ENCODE measurements around the gene SMYD3. TPM values are rescaled to one million over a fixed set of nuclear protein-coding genes. Genes with fewer than 3 reads are reported as not detected.

Gene SMYD3
- total and polyA plus RNA-seq, 2 donors (not counting 3 experiments of a cell fraction or from before 2014, with no cell fraction given): 16.0 to 32.1 TPM

DNA sequence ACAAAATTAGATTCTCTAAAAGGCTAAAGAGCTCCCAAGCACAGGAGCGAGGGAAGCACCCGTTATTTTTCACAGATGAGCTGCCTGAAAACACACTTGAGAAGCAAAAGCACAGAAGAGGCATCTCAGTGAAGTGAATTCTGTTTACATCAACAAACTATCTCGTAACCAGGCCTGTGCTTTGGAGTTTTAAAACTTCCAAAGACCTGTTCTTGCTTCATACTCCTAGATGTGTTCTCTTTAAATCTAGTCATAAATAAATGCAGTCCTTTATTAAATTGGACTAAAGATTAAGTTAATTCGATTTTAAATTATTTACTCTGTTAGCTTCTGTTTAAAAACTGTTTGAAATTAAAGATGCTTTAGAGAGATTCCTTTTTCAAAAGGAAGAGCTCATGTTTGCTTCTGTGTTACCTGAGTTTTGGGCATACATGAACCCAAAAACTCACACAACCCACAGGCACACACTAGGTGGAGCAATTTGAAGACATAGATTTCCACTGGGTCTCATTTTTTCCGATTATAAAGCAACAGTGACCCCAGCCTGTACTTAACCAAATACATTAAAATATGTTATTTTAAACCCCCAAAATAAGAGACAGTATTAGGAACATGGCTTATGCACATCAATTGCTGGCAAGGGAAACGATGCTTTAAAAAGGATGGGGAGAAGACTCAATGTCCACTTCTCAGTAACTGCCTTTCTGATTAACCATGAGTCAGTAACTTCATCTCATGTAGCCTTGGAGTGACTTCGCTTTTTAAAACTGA, 648.2 kb downstream of the SMYD3 start:
- Histone ChIP-seq H3K4me1 (ENCODE audit: control insufficient read depth, extremely low read depth, insufficient read depth, low read length) (peaks cover 6% of the 10 kb centered on the region), H3K4me3 (replicated peaks in 1 of 3; ENCODE audit: insufficient read depth in 1 of 3, low read depth in 1 of 3, low read length in 3 of 3) (no peak overlapping the region), H4K20me1 (replicated peaks; ENCODE audit: control insufficient read depth, extremely low read depth, insufficient read depth, low read length) (no peaks in the 10 kb centered on the region), H3K27me3 (ENCODE audit: control insufficient read depth in 2 of 2, insufficient read depth in 2 of 2, low read length in 2 of 2) (no peaks in the 10 kb centered on the region), H3K9ac (replicated peaks; ENCODE audit: extremely low read depth, insufficient read depth, low read length) (no peak overlapping the region), H3K4me2 (ENCODE audit: insufficient read depth, low read length) (no peak overlapping the region), H3K9me3 (replicated peaks; ENCODE audit: control insufficient read depth, insufficient read depth, low read length) (no peaks in the 10 kb centered on the region), H2AFZ (ENCODE audit: low read depth, low read length) (no peak overlapping the region), H3K27ac (ENCODE audit: insufficient read depth, low read depth, low read length) (no peak overlapping the region), H3K9me1 (replicated peaks; ENCODE audit: control insufficient read depth, extremely low read depth, insufficient read depth, low read length) (no peaks in the 10 kb centered on the region), H3K79me2 (ENCODE audit: control insufficient read depth, insufficient read depth, low read length) (no peaks in the 10 kb centered on the region), H3K36me3 (ENCODE audit: control insufficient read depth in 2 of 2, extremely low read depth in 1 of 2, insufficient read depth in 2 of 2, low read length in 2 of 2) (no peaks in the 10 kb centered on the region)
- intact Hi-C loops (cut with micrococcal nuclease): no loop called here
- TF ChIP-seq, protein P1, sequence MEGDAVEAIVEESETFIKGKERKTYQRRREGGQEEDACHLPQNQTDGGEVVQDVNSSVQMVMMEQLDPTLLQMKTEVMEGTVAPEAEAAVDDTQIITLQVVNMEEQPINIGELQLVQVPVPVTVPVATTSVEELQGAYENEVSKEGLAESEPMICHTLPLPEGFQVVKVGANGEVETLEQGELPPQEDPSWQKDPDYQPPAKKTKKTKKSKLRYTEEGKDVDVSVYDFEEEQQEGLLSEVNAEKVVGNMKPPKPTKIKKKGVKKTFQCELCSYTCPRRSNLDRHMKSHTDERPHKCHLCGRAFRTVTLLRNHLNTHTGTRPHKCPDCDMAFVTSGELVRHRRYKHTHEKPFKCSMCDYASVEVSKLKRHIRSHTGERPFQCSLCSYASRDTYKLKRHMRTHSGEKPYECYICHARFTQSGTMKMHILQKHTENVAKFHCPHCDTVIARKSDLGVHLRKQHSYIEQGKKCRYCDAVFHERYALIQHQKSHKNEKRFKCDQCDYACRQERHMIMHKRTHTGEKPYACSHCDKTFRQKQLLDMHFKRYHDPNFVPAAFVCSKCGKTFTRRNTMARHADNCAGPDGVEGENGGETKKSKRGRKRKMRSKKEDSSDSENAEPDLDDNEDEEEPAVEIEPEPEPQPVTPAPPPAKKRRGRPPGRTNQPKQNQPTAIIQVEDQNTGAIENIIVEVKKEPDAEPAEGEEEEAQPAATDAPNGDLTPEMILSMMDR (IDR thresholded peaks at IDR 0.05; ENCODE audit: extremely low read depth in 1 of 2, insufficient read depth in 1 of 2, low read depth in 1 of 2, low read length in 2 of 2): no peak
- TF ChIP-seq, protein P2, sequence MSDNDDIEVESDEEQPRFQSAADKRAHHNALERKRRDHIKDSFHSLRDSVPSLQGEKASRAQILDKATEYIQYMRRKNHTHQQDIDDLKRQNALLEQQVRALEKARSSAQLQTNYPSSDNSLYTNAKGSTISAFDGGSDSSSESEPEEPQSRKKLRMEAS (IDR thresholded peaks at IDR 0.05; ENCODE audit: insufficient read depth, insufficient read length): no peak
- TF ChIP-seq POLR2A (IDR thresholded peaks at IDR 0.05; ENCODE audit: low read depth, low read length) (no peak), JUN (IDR thresholded peaks at IDR 0.05; ENCODE audit: borderline replicate concordance, insufficient read depth, insufficient read length, low read depth) (no peak), MYC (IDR thresholded peaks at IDR 0.05; ENCODE audit: low read depth, low read length) (no peak), GATA2 (IDR thresholded peaks at IDR 0.05; ENCODE audit: insufficient read depth, insufficient read length, low read depth, low read length) (no peak), EZH2 (IDR thresholded peaks at IDR 0.05; ENCODE audit: borderline replicate concordance, low read depth, low read length, severe bottlenecking) (no peak), POLR2AphosphoS5 (IDR thresholded peaks at IDR 0.05; ENCODE audit: insufficient read depth, low read depth, low read length) (no peak), FOS (IDR thresholded peaks at IDR 0.05; ENCODE audit: borderline replicate concordance, insufficient read depth, low read length) (no peak)
- ChIA-PET POLR2A (no interaction called here), CTCF (interaction anchor here (0.7 to 2.8 kb wide), 3 partner anchors 16 to 706 kb away, joined by 3 to 12 read pairs (median 3); no protein-coding TSS in a partner anchor)
- dilution Hi-C loops (cut with MboI; ENCODE audit: extremely low pct_ligation_motif_present, low sequenced_read_pairs): no loop called here
- DNase-seq (ENCODE audit: low read depth, low spot score) (no peak), FAIRE-seq (no peak)
- BruUV-seq (replicated peaks): no TSS peak
